ENCODE measurements around the gene LNX1.
"Not testable (repeated sequence)": the region's sequence is repeated elsewhere in the genome, so short reads cannot be mapped to it uniquely, and the experiment has no call there.

The LNX1 gene

DNA sequence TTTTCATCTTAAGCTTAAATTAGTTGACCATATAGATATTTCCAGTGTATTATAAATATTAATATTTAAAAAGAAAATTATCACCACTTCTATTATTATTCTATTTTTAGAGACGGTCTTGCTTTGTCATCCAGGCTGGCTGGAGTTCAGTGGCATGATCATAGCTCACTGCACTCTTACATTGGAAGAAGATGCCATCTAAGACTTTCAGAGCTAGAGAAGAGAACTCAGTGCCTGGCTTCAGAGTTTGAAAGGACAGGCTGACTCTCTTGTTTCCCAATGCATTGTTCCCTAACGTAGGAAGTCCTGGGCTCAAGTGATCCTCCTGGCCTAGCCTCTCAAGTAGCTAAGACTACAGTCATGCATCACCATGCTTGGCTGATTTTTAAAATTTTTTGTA, 137.9 kb downstream of the LNX1 start:
- DNase-seq: no peak

GRCh38 chr4:53450773-53451172, 140.5 kb downstream of the LNX1 start:
- no peak for DNase-seq

DNA sequence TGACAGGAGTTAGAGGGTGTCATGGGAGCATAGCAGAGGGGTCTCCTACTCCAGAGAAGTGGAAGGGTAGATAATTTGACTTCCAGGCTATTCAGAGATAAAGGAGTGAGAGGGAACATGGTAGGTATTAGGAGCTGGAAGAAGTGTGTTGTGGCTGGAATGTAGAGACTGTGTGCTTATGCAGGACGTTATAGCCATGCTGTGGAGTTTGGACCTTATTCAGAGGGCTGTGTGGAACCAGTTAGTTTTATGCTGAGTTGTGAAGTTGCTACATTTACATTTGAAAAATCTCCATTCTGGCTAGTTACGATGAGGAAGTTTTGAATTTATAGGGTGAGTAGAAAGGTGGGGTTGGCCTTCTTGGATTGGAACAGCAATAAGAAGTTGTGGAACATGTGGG, 146.3 kb downstream of the LNX1 start:
- DNase-seq: no peak

DNA sequence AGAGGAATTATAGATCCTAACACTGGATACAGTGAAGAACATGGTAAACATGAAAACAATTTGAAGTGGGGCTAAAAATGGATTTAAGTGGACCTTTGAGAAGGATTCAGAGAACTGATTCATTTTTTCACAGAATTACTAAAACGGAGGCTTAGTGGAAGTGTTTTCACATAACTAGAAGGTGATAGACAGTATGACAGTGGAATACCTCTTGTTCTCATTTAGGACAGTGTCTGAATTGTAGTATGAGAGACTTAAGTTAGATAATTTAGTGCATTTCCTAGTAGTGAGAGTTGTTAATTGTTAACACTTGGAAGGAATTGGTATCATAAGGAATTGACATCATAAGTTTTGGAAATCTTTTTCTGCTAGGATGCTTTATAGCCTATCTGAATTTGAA, 149.7 kb downstream of the LNX1 start:
- DNase-seq: no peak

DNA sequence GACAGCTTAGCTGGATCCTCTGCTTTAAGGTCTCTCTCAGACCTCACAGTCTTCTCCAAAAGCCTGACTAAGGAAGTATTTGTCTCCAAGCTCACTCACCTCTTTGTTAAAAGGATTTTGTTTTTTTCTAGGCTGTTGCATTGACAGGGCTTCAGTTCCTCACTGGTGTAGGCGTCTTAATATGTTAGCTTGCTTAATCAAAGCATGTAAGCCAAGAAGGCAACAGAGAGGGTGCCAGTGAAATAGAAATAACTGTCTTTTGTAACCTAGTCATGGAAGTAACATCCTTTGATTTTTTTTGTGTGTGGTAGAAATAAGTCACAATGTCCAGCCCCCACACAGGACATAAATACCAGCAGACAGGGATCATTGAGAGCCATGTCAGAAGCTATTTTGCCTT, 155.0 kb downstream of the LNX1 start:
- DNase-seq: no peak

- DNase-seq: no peak
These were observed 158.5 kb downstream of the LNX1 start for GRCh38 chr4:53432528-53433424.

GRCh38 chr4:53431052-53431451, 160.2 kb downstream of the LNX1 start:
- no peak for DNase-seq

GRCh38 chr4:53427366-53427765, 163.9 kb downstream of the LNX1 start:
- no peak for DNase-seq

DNA sequence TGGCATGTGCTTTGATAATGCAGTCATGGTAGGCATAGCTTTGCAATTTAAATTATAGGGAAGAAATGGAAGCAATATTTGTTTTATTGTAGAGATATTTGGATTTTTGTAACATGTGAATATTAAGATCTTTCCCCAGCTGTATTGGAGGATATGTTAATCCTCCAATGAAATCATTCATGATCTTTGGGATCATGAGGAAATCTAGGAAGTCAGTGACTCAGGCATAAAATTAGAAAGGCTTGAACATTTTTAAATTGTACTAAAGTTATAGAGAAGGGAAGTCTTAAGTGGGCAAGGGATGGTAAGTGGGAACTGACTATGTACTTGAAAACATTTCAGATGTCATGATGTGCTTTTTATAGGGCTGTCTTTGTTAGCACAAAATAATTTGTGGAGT, 167.0 kb downstream of the LNX1 start:
- DNase-seq: no peak

DNA sequence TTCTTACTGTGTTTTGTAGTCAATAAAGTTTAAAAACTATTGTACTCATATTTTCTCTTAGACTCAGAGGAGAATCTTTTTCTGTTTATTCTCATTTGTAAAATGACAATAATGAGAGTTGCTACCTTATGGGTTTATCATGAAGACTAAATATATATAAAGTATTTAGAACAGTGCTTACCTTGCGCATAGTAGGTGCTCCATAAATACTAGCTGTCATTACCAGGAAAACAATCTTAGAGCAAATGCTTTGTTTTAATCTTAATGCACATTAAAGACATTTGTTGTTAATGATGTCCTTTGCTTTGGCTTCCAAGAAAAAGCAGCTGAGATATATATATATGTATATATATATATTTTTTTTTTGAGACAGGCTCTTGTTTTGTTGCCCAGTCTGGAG, 168.9 kb downstream of the LNX1 start:
- DNase-seq: no peak

- DNase-seq: no peak
These were observed 169.5 kb downstream of the LNX1 start for GRCh38 chr4:53421791-53422190.

GRCh38 chr4:53419208-53419607, 172.1 kb downstream of the LNX1 start:
- DNase-seq: no peak

- DNase-seq: not testable (repeated sequence)
These were observed 181.8 kb downstream of the LNX1 start for GRCh38 chr4:53409479-53409878.

All from Kasumi-1 (cell line).